Activated naive CD4-positive, alpha-beta T cell treated with anti-CD3 and anti-CD28 coated beads, Interleukin-2, amount 10 ng/mL, durations not matched to agents 7 days and 5 days (primary cell): Measurements from ENCODE around the gene SLCO4A1.
A peak's percentile ranks its signal among the peaks of the same experiment; 100 is the strongest.

Experiments
- CTCF ChIA-PET: fragments of 350-600 bp; sonication (Branson Sonifier 250); formaldehyde crosslinking; loops from one replicate; lab custom pipeline; 2021; ENCODE audit warnings: antibody characterized with exemption; lab: Charles Lee
- DNase-seq: peaks from one replicate; pipeline ENCODE4 v3.0.0-alpha.2; 2020
- H3K27ac Mint-ChIP-seq: one replicate; pipeline ENCODE4 v1.8.0; 2021; ENCODE audit warnings: mild to moderate bottlenecking, moderate library complexity, mixed read lengths
- H3K27me3 Mint-ChIP-seq: one replicate; pipeline ENCODE4 v1.8.0; 2021; ENCODE audit warnings: mild to moderate bottlenecking, mixed read lengths
- H3K36me3 Mint-ChIP-seq: one replicate; pipeline ENCODE4 v1.8.0; 2021; ENCODE audit warnings: mixed read lengths
- H3K4me1 Mint-ChIP-seq: one replicate; pipeline ENCODE4 v1.8.0; 2021; ENCODE audit warnings: mixed read lengths
- H3K4me3 Mint-ChIP-seq: one replicate; pipeline ENCODE4 v1.8.0; 2021; ENCODE audit warnings: mild to moderate bottlenecking, moderate library complexity, mixed read lengths
- H3K9me3 Mint-ChIP-seq: one replicate; pipeline ENCODE4 v1.8.0; 2021; ENCODE audit warnings: mixed read lengths

Gene SLCO4A1

GRCh38 chr20:62704341-62704948 lies 62.1 kb downstream of the SLCO4A1 start:
- no peak for DNase-seq

GRCh38 chr20:62705627-62706026 lies 63.3 kb downstream of the SLCO4A1 start:
- Mint-ChIP-seq H3K27me3 (peaks cover 92% of the 10 kb centered on the region), H3K4me3 (no peak overlapping the region), H3K27ac (no peak overlapping the region), H3K4me1 (peaks cover 15% of the 10 kb centered on the region), H3K36me3 (no peaks in the 10 kb centered on the region), H3K9me3 (no peaks in the 10 kb centered on the region)
- DNase-seq = no peak
- CTCF ChIA-PET = no interaction called here

More at GRCh38 chr20:62704341-62704948, 62.1 kb downstream of the SLCO4A1 start:
- Mint-ChIP-seq H3K36me3 (no peaks in the 10 kb centered on the region), H3K27me3 (peaks cover 88% of the 10 kb centered on the region), H3K4me3 (no peak overlapping the region), H3K27ac (no peak overlapping the region), H3K4me1 (peaks cover 15% of the 10 kb centered on the region), H3K9me3 (no peaks in the 10 kb centered on the region)
- CTCF ChIA-PET = interaction anchor here (1.1 kb wide), 1 partner anchor 87 kb away, joined by 4 read pairs; no protein-coding TSS in a partner anchor

- H3K27ac Mint-ChIP-seq = no peak overlapping the region
- CTCF ChIA-PET = no interaction called here
- peaks cover 92% of the 10 kb centered on the region for H3K27me3 Mint-ChIP-seq
- no peak for DNase-seq
- no peak overlapping the region for H3K4me3 Mint-ChIP-seq
- peaks cover 15% of the 10 kb centered on the region for H3K4me1 Mint-ChIP-seq
- H3K9me3 Mint-ChIP-seq = no peaks in the 10 kb centered on the region
- H3K36me3 Mint-ChIP-seq = no peaks in the 10 kb centered on the region
Observed at GRCh38 chr20:62706344-62706743, 64.0 kb downstream of the SLCO4A1 start.

GRCh38 chr20:62706857-62707256 lies 64.6 kb downstream of the SLCO4A1 start:
- Mint-ChIP-seq H3K9me3 (no peaks in the 10 kb centered on the region), H3K27ac (no peak overlapping the region), H3K4me3 (no peak overlapping the region), H3K27me3 (peaks cover 92% of the 10 kb centered on the region), H3K36me3 (no peaks in the 10 kb centered on the region), H3K4me1 (peaks cover 15% of the 10 kb centered on the region)
- CTCF ChIA-PET = no interaction called here
- no peak for DNase-seq

GRCh38 chr20:62707276-62707920 lies 65.1 kb downstream of the SLCO4A1 start:
- Mint-ChIP-seq H3K36me3 (no peaks in the 10 kb centered on the region), H3K4me1 (peaks cover 15% of the 10 kb centered on the region), H3K4me3 (no peak overlapping the region), H3K27ac (no peak overlapping the region), H3K9me3 (no peaks in the 10 kb centered on the region), H3K27me3 (peaks cover 92% of the 10 kb centered on the region)
- CTCF ChIA-PET = interaction anchor here (1.1 kb wide), 1 partner anchor 21 kb away, joined by 3 read pairs; no protein-coding TSS in a partner anchor
- no peak for DNase-seq

- Mint-ChIP-seq H3K27ac (no peak overlapping the region), H3K27me3 (peaks cover 93% of the 10 kb centered on the region)
- peak; percentile 50 for DNase-seq
Observed at GRCh38 chr20:62707921-62708521, 65.7 kb downstream of the SLCO4A1 start.

GRCh38 chr20:62708591-62709536 lies 66.6 kb downstream of the SLCO4A1 start, which contains the start of gene NTSR1:
NTSR1 (plus strand) TSS chr20:62708836; CDS start chr20:62709208, 372 bp downstream.
- Mint-ChIP-seq H3K4me1 (peaks cover 10% of the 10 kb centered on the region), H3K27me3 (peaks cover 95% of the 10 kb centered on the region), H3K9me3 (no peaks in the 10 kb centered on the region), H3K4me3 (peak within 1 kb of the TSS; percentile 18), H3K36me3 (no peaks in the 10 kb centered on the region), H3K27ac (no peak within 1 kb of the TSS)
- DNase-seq = no peak
- CTCF ChIA-PET = no interaction called here

More at GRCh38 chr20:62707921-62708521, 65.7 kb downstream of the SLCO4A1 start:
- Mint-ChIP-seq H3K4me3 (peak overlapping the region; percentile 18), H3K4me1 (peaks cover 15% of the 10 kb centered on the region), H3K36me3 (no peaks in the 10 kb centered on the region), H3K9me3 (no peaks in the 10 kb centered on the region)
- CTCF ChIA-PET = interaction anchor here (1.1 kb wide), 1 partner anchor 22 kb away, joined by 3 read pairs; no protein-coding TSS in a partner anchor

- Mint-ChIP-seq H3K27me3 (peaks cover 95% of the 10 kb centered on the region), H3K4me1 (peaks cover 10% of the 10 kb centered on the region)
Observed at GRCh38 chr20:62709537-62709905, 67.2 kb downstream of the SLCO4A1 start.

GRCh38 chr20:62710221-62710885 lies 68.0 kb downstream of the SLCO4A1 start:
- Mint-ChIP-seq H3K9me3 (no peaks in the 10 kb centered on the region), H3K4me3 (no peak overlapping the region), H3K36me3 (no peaks in the 10 kb centered on the region), H3K27me3 (peaks cover 99% of the 10 kb centered on the region), H3K27ac (no peak overlapping the region), H3K4me1 (peaks cover 10% of the 10 kb centered on the region)
- CTCF ChIA-PET = no interaction called here
- DNase-seq = no peak

More at GRCh38 chr20:62709537-62709905, 67.2 kb downstream of the SLCO4A1 start:
- no peaks in the 10 kb centered on the region for H3K36me3 Mint-ChIP-seq
- DNase-seq = no peak
- CTCF ChIA-PET = no interaction called here
- no peak overlapping the region for H3K4me3 Mint-ChIP-seq
- no peaks in the 10 kb centered on the region for H3K9me3 Mint-ChIP-seq
- no peak overlapping the region for H3K27ac Mint-ChIP-seq

GRCh38 chr20:62710886-62711702 lies 68.8 kb downstream of the SLCO4A1 start:
- Mint-ChIP-seq H3K36me3 (no peaks in the 10 kb centered on the region), H3K9me3 (no peaks in the 10 kb centered on the region), H3K4me3 (no peak overlapping the region), H3K27ac (no peak overlapping the region), H3K4me1 (peaks cover 13% of the 10 kb centered on the region), H3K27me3 (peaks cover 100% of the 10 kb centered on the region)
- no peak for DNase-seq
- CTCF ChIA-PET = no interaction called here

- CTCF ChIA-PET = no interaction called here
- H3K27ac Mint-ChIP-seq = no peak overlapping the region
- no peak overlapping the region for H3K4me3 Mint-ChIP-seq
- peaks cover 19% of the 10 kb centered on the region for H3K4me1 Mint-ChIP-seq
- peaks cover 100% of the 10 kb centered on the region for H3K27me3 Mint-ChIP-seq
- no peaks in the 10 kb centered on the region for H3K9me3 Mint-ChIP-seq
- DNase-seq = no peak
- no peaks in the 10 kb centered on the region for H3K36me3 Mint-ChIP-seq
Observed at GRCh38 chr20:62711703-62712101, 69.4 kb downstream of the SLCO4A1 start.

- CTCF ChIA-PET = no interaction called here
- H3K4me3 Mint-ChIP-seq = no peak overlapping the region
- H3K36me3 Mint-ChIP-seq = no peaks in the 10 kb centered on the region
- peak overlapping the region; percentile 19 for H3K27ac Mint-ChIP-seq
- DNase-seq = no peak
- H3K9me3 Mint-ChIP-seq = no peaks in the 10 kb centered on the region
- peaks cover 20% of the 10 kb centered on the region for H3K4me1 Mint-ChIP-seq
- H3K27me3 Mint-ChIP-seq = peaks cover 100% of the 10 kb centered on the region
Observed at GRCh38 chr20:62712606-62713005, 70.3 kb downstream of the SLCO4A1 start.

GRCh38 chr20:62714006-62714405 lies 71.7 kb downstream of the SLCO4A1 start:
- no peak overlapping the region for H3K27ac Mint-ChIP-seq
- no peak overlapping the region for H3K4me3 Mint-ChIP-seq
- H3K9me3 Mint-ChIP-seq = peaks cover under 1% of the 10 kb centered on the region
- H3K27me3 Mint-ChIP-seq = peaks cover 99% of the 10 kb centered on the region
- H3K4me1 Mint-ChIP-seq = peaks cover 14% of the 10 kb centered on the region
- H3K36me3 Mint-ChIP-seq = no peaks in the 10 kb centered on the region
- CTCF ChIA-PET = interaction anchor here (0.9 kb wide), 1 partner anchor 78 kb away, joined by 3 read pairs; no protein-coding TSS in a partner anchor
- DNase-seq = no peak
